T-cell (primary cell): ENCODE data around the gene KIF3A. TPM values are rescaled to one million over a fixed set of nuclear protein-coding genes. Genes with fewer than 3 reads are reported as not detected.

Experiments used
- ATAC-seq, 4 experiments: fragments of 200-7000 bp in 3 of 4; fragments of 150-1000 bp in 1 of 4; cut with Tn5 transposase; replicated peaks in 1 of 4; 1 replicate in 3 of 4; 2 replicates in 1 of 4; pipeline ENCODE4 v1.10.0; 2021; ENCODE audit warnings: moderate library complexity in 3 of 4, mild to moderate bottlenecking in 2 of 4, moderate number of reproducible peaks in 1 of 4
- CTCF ChIA-PET, 2 donors: fragments of 300-600 bp; sonication (Branson Sonifier 250); formaldehyde crosslinking; loops; one replicate each; lab custom pipeline; 2022; ENCODE audit warnings: antibody characterized with exemption in 2 of 2; lab: Charles Lee
- POLR2A ChIA-PET, 2 donors: fragments of 300-600 bp; sonication (Branson Sonifier 250); formaldehyde crosslinking; loops; one replicate each; lab custom pipeline; 2022; ENCODE audit warnings: antibody characterized with exemption in 2 of 2; lab: Charles Lee
- DNase-seq, 35 experiments: peaks; one replicate each; pipeline versions ENCODE4 v3.0.0 to v3.0.0-alpha.2; 2013 to 2023
- H3K27ac ChIP-seq: one replicate; pipeline ENCODE4 v1.5.1; 2013; ENCODE audit warnings: low read length
- H3K27me3 ChIP-seq, 2 experiments: replicated peaks in 1 of 2; 1 replicate in 1 of 2; 2 replicates in 1 of 2; pipeline versions ENCODE4 v1.6.1 to v1.7.0; 2013; ENCODE audit warnings: low read length in 1 of 2, mixed read lengths in 1 of 2; ENCODE audit not compliant: control insufficient read depth in 2 of 2, insufficient read depth in 2 of 2; ENCODE audit errors: extremely low read depth in 1 of 2
- H3K36me3 ChIP-seq, 2 donors: 1 replicate in 1 of 2; 2 replicates in 1 of 2; pipeline versions ENCODE4 v1.6.1 to v1.7.0; 2013; ENCODE audit warnings: low read length in 1 of 2; ENCODE audit not compliant: control insufficient read depth in 2 of 2, insufficient read depth in 1 of 2; ENCODE audit errors: extremely low read depth in 1 of 2
- H3K4me1 ChIP-seq, 2 experiments: 1 replicate in 1 of 2; 2 replicates in 1 of 2; pipeline versions ENCODE4 v1.6.1 to v1.7.0; 2013; ENCODE audit warnings: low read length in 2 of 2, mixed read lengths in 1 of 2; ENCODE audit not compliant: insufficient read depth in 2 of 2, control insufficient read depth in 1 of 2; ENCODE audit errors: extremely low read depth in 1 of 2
- H3K4me3 ChIP-seq, 2 donors: 1 replicate in 1 of 2; 2 replicates in 1 of 2; pipeline versions ENCODE4 v1.5.1 to v1.7.0; 2013; ENCODE audit warnings: mild to moderate bottlenecking in 2 of 2, low read length in 1 of 2, moderate library complexity in 1 of 2; ENCODE audit not compliant: control insufficient read depth in 1 of 2; ENCODE audit errors: extremely low read depth in 1 of 2
- H3K9me3 ChIP-seq: 2 replicates; pipeline ENCODE4 v1.7.0; 2013
- H3K27ac Mint-ChIP-seq, 2 donors: one replicate each; pipeline ENCODE4 v1.8.0; 2020 to 2021; ENCODE audit warnings: mild to moderate bottlenecking in 2 of 2, mixed read lengths in 2 of 2
- H3K27me3 Mint-ChIP-seq, 2 donors: one replicate each; pipeline ENCODE4 v1.8.0; 2021 to 2022; ENCODE audit warnings: mixed read lengths in 2 of 2
- H3K36me3 Mint-ChIP-seq: one replicate; pipeline ENCODE4 v1.8.0; 2021; ENCODE audit warnings: mixed read lengths
- H3K4me1 Mint-ChIP-seq, 3 donors: one replicate each; pipeline ENCODE4 v1.8.0; 2020 to 2022; ENCODE audit warnings: mixed read lengths in 3 of 3, mild to moderate bottlenecking in 1 of 3
- H3K4me3 Mint-ChIP-seq, 3 donors: one replicate each; pipeline ENCODE4 v1.8.0; 2020 to 2022; ENCODE audit warnings: mild to moderate bottlenecking in 3 of 3, mixed read lengths in 3 of 3, moderate library complexity in 3 of 3
- H3K9me3 Mint-ChIP-seq, 3 donors: one replicate each; pipeline ENCODE4 v1.8.0; 2020 to 2022; ENCODE audit warnings: mixed read lengths in 3 of 3
- WGBS: methylation state at CpG from one replicate; pipeline ENCODE4 v1.1.5; 2013; ENCODE audit warnings: missing lambda C conversion rate; ENCODE audit not compliant: insufficient coverage; 5-methylcytosine and 5-hydroxymethylcytosine counted together
- total RNA-seq, 35 experiments: library from RNA in 6 of 35; stranded (reverse) in 6 of 35; fragments of 120-200 nt in 1 of 35; gene quantifications; one replicate each; pipeline versions ENCODE4 v1.2.1 to v1.2.4 and lab custom pipeline; 2013 to 2026

The KIF3A gene
- total RNA-seq, 5 donors from 2014 or later (not counting 1 experiment from before 2014, with no cell fraction given) = 13.8 to 15.9 (median 15.2) TPM

- peaks cover 0 to 5% of the 10 kb centered on the region in 2 donors for H3K36me3 ChIP-seq
- Mint-ChIP-seq H3K36me3 (peaks cover 14% of the 10 kb centered on the region), H3K4me1 (peaks cover 6 to 21% (median 19%) of the 10 kb centered on the region in 3 donors), H3K27ac (peak overlapping the region; percentile 50 to 76), H3K27me3 (no peaks in the 10 kb centered on the region), H3K9me3 (no peaks in the 10 kb centered on the region), H3K4me3 (peak overlapping the region; percentile 65 to 74 (median 71))
- peaks cover 0 to 8% of the 10 kb centered on the region in 2 experiments for H3K27me3 ChIP-seq
- ChIA-PET CTCF (interaction anchor here in 1 of 2 donors (1.0 to 2.3 kb wide), 5 partner anchors 10 to 72 kb away, joined by 3 to 31 read pairs (median 3); partner anchors contain the start of gene KIF3A), POLR2A (interaction anchor here (1.0 to 1.7 kb wide), 3 partner anchors 9 to 15 kb away, joined by 3 to 8 read pairs (median 3); partner anchors contain the start of gene KIF3A (in 1 of the 2))
- peak; percentile 56 to 68 (median 61) for ATAC-seq
- peak overlapping the region; percentile 45 for H3K27ac ChIP-seq
- peaks cover 4 to 13% of the 10 kb centered on the region in 2 experiments for H3K4me1 ChIP-seq
- WGBS = 9% methylated on average over 54 of the region's 76 CpGs
- H3K4me3 ChIP-seq = peak overlapping the region; percentile 63 to 64
- peak; percentile 35 to 72 (median 52) for DNase-seq
- no peaks in the 10 kb centered on the region for H3K9me3 ChIP-seq
Observed at GRCh38 chr5:132747616-132748440, 10.5 kb upstream of the KIF3A start.

DNA sequence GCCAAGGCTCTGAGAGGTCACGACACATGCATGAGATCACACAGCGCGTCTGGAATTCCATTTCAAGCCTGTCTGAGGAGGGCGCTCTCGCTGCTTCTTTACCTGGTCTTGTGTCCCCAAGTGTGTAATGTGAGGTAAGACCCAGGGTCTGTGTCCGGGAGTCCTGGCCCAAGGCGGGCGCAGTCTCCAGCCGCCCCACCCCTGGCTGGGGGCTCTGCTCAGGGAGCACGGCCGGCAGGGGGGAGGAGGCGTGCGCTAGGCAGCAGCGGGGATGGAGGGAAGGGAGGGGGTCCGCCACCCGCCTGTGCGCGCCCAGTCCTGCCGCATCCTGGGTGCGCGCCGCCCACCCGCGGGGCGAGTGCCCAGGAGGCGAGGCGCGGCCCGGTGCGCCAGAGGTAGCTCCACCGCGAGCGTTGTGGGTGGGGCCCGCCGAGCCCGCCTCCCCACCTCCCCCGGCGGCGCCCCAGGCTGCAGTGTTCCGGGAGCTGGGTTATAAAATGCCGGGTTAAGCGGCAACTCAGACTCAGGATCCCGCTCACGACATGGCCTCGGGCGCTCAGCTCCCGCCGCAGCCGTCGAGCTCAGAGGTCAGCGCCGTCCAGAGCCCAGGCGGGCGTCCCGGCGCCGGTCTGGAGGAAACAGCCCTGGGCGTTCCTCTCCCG, 9.7 kb upstream of the KIF3A start, which contains the start of gene CCNI2:
CCNI2 (plus strand) TSS at position 473 of the 662 bp plus-strand sequence; CDS start at position 543, 70 bp downstream.
- peaks cover 0 to 1% of the 10 kb centered on the region in 2 donors for H3K27me3 Mint-ChIP-seq
- Histone ChIP-seq H3K9me3 (no peaks in the 10 kb centered on the region), H3K27me3 (peaks cover 0 to 8% of the 10 kb centered on the region in 2 experiments), H3K4me3 (peak within 1 kb of the TSS; percentile 63 to 64), H3K4me1 (peaks cover 4 to 13% of the 10 kb centered on the region in 2 experiments), H3K36me3 (peaks cover 0 to 5% of the 10 kb centered on the region in 2 donors), H3K27ac (peak within 1 kb of the TSS; percentile 50)
- ChIA-PET CTCF (interaction anchor here (0.6 to 2.3 kb wide), 6 partner anchors 9 to 81 kb away, joined by 3 to 31 read pairs (median 5); partner anchors contain the start of gene KIF3A (in 1 of the 2)), POLR2A (interaction anchor here (0.6 to 1.7 kb wide), 4 partner anchors 9 to 14 kb away, joined by 3 to 8 read pairs (median 3); partner anchors contain the start of gene KIF3A (in 2 of the 2))
- peak within 1 kb of the TSS; percentile 75 to 76 for H3K27ac Mint-ChIP-seq
- peak; percentile 33 to 79 (median 57) for DNase-seq
- no peaks in the 10 kb centered on the region for H3K9me3 Mint-ChIP-seq
- H3K4me1 Mint-ChIP-seq = peaks cover 3 to 21% (median 19%) of the 10 kb centered on the region in 3 donors
- H3K4me3 Mint-ChIP-seq = peak within 1 kb of the TSS; percentile 70 to 83 (median 74)
- H3K36me3 Mint-ChIP-seq = peaks cover 7% of the 10 kb centered on the region
- ATAC-seq = peak; percentile 86 to 91 (median 88)
- under 1% methylated on average over 57 of the region's 59 CpGs for WGBS

- no peak for ATAC-seq
- DNase-seq = no peak
- peaks cover 5% of the 10 kb centered on the region for H3K36me3 Mint-ChIP-seq
- ChIA-PET CTCF (interaction anchor here (0.6 to 2.3 kb wide), 6 partner anchors 9 to 82 kb away, joined by 3 to 31 read pairs (median 5); partner anchors contain the start of gene KIF3A (in 1 of the 2)), POLR2A (interaction anchor here (0.6 to 1.7 kb wide), 4 partner anchors 8 to 13 kb away, joined by 3 to 8 read pairs (median 3); partner anchors contain the start of gene KIF3A (in 2 of the 2))
- Histone ChIP-seq H3K4me3 (peak overlapping the region; percentile 54 to 63), H3K9me3 (no peaks in the 10 kb centered on the region), H3K27me3 (peaks cover 0 to 8% of the 10 kb centered on the region in 2 experiments), H3K36me3 (peaks cover 0 to 5% of the 10 kb centered on the region in 2 donors), H3K4me1 (peaks cover 4 to 13% of the 10 kb centered on the region in 2 experiments), H3K27ac (peak overlapping the region; percentile 50)
- peaks cover 0 to 20% (median 18%) of the 10 kb centered on the region in 3 donors for H3K4me1 Mint-ChIP-seq
- H3K9me3 Mint-ChIP-seq = no peaks in the 10 kb centered on the region
- peak overlapping the region; percentile 72 to 75 for H3K27ac Mint-ChIP-seq
- no CpG with 5 or more reads among the region's 3 CpGs for WGBS
- peaks cover 0 to 2% of the 10 kb centered on the region in 2 donors for H3K27me3 Mint-ChIP-seq
- peak overlapping the region; percentile 70 to 83 (median 74) for H3K4me3 Mint-ChIP-seq
Observed at GRCh38 chr5:132746592-132746953, 9.2 kb upstream of the KIF3A start.

GRCh38 chr5:132744659-132745058, 7.3 kb upstream of the KIF3A start:
- H3K27ac ChIP-seq = no peak overlapping the region
- H3K36me3 ChIP-seq = no peaks in the 10 kb centered on the region
- peaks cover 0 to 8% of the 10 kb centered on the region in 2 experiments for H3K27me3 ChIP-seq
- ChIA-PET POLR2A (interaction anchor here in 1 of 2 donors (0.6 kb wide), 2 partner anchors 77 to 1612 kb away, joined by 3 to 4 read pairs; no protein-coding TSS in a partner anchor), CTCF (interaction anchor here in 1 of 2 donors (0.6 kb wide), 1 partner anchor 28 kb away, joined by 3 read pairs; no protein-coding TSS in a partner anchor)
- Mint-ChIP-seq H3K4me1 (peaks cover 0 to 12% (median 8%) of the 10 kb centered on the region in 3 donors), H3K27me3 (peaks cover 0 to 2% of the 10 kb centered on the region in 2 donors), H3K9me3 (no peaks in the 10 kb centered on the region), H3K36me3 (no peaks in the 10 kb centered on the region), H3K27ac (no peak overlapping the region), H3K4me3 (no peak overlapping the region)
- WGBS = no CpG with 5 or more reads among the region's 2 CpGs
- no peak for DNase-seq
- no peak for ATAC-seq
- H3K4me3 ChIP-seq = no peak overlapping the region
- no peaks in the 10 kb centered on the region for H3K9me3 ChIP-seq
- peaks cover 4 to 13% of the 10 kb centered on the region in 2 experiments for H3K4me1 ChIP-seq

GRCh38 chr5:132742626-132743025, 5.3 kb upstream of the KIF3A start:
- no peak for DNase-seq
- CTCF ChIA-PET = no interaction called here
- ATAC-seq = no peak
- no peak overlapping the region for H3K4me3 Mint-ChIP-seq
- H3K27ac Mint-ChIP-seq = no peak overlapping the region
- Histone ChIP-seq H3K4me3 (no peak overlapping the region), H3K27me3 (peaks cover 0 to 8% of the 10 kb centered on the region in 2 experiments), H3K9me3 (no peaks in the 10 kb centered on the region), H3K4me1 (peaks cover 4 to 10% of the 10 kb centered on the region in 2 experiments), H3K36me3 (no peaks in the 10 kb centered on the region), H3K27ac (no peak overlapping the region)
- no peaks in the 10 kb centered on the region for H3K9me3 Mint-ChIP-seq
- H3K4me1 Mint-ChIP-seq = peaks cover 9 to 12% (median 9%) of the 10 kb centered on the region in 3 donors
- no peaks in the 10 kb centered on the region for H3K36me3 Mint-ChIP-seq
- WGBS = 100% methylated on average over 1 of the region's 5 CpGs
- POLR2A ChIA-PET = interaction anchor here in 1 of 2 donors (0.6 kb wide), 1 partner anchor 21 kb away, joined by 3 read pairs; no protein-coding TSS in a partner anchor
- H3K27me3 Mint-ChIP-seq = peaks cover 0 to 2% of the 10 kb centered on the region in 2 donors
